Activated CD4-positive, alpha-beta T cell treated with anti-CD3 and anti-CD28 coated beads for 24 hours (primary cell): ENCODE results near the gene ACTMAP.

Experiments
- DNase-seq, 2 donors: peaks; one replicate each; pipeline ENCODE4 v3.0.0-alpha.2; 2020; ENCODE audit warnings: low read depth in 2 of 2

The ACTMAP gene

GRCh38 chr19:40693896-40694295 is 56.4 kb downstream of the ACTMAP start:
- no peak for DNase-seq

GRCh38 chr19:40693150-40693788 is 57.0 kb downstream of the ACTMAP start:
- no peak for DNase-seq

GRCh38 chr19:40692212-40692551 is 58.1 kb downstream of the ACTMAP start:
- no peak for DNase-seq

GRCh38 chr19:40691421-40692211 is 58.7 kb downstream of the ACTMAP start:
- DNase-seq: no peak
